NB4 (cell line): ENCODE measurements around the gene ADARB2.

ENCODE experiments used
- DNase-seq: peaks from one replicate; pipeline ENCODE4 v3.0.0; 2010; ENCODE audit warnings: low read depth
- H3K4me3 ChIP-seq: one replicate; pipeline ENCODE4 v1.5.1; 2011; ENCODE audit warnings: mild to moderate bottlenecking, low read depth, low read length, moderate library complexity
- MYC ChIP-seq: IDR thresholded peaks from 2 replicates; pipeline ENCODE4 v1.6.1; 2011; ENCODE audit warnings: low read depth, low read length
- POLR2A ChIP-seq: IDR thresholded peaks from 2 replicates; pipeline ENCODE4 v1.6.1; 2011; ENCODE audit warnings: mild to moderate bottlenecking; ENCODE audit not compliant: insufficient read length; ENCODE audit errors: extremely low read depth
- TF ChIP-seq, protein P1 (sequence below): IDR thresholded peaks from 2 replicates; pipeline ENCODE4 v1.6.1; 2011; ENCODE audit warnings: low read depth, low read length
- TF ChIP-seq, protein P2 (sequence below): IDR thresholded peaks from one replicate; pipeline ENCODE4 v1.5.1; 2012; ENCODE audit warnings: low read depth, low read length

The ADARB2 gene

GRCh38 chr10:1130226-1130625, 607.1 kb downstream of the ADARB2 start:
- DNase-seq, result no peak
- no peak overlapping the region for H3K4me3 ChIP-seq
- TF ChIP-seq MYC (no peak), POLR2A (no peak)

- no peak for DNase-seq
- TF ChIP-seq MYC (no peak), POLR2A (no peak)
- TF ChIP-seq, protein P1, sequence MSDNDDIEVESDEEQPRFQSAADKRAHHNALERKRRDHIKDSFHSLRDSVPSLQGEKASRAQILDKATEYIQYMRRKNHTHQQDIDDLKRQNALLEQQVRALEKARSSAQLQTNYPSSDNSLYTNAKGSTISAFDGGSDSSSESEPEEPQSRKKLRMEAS, result no peak
- TF ChIP-seq, protein P2, sequence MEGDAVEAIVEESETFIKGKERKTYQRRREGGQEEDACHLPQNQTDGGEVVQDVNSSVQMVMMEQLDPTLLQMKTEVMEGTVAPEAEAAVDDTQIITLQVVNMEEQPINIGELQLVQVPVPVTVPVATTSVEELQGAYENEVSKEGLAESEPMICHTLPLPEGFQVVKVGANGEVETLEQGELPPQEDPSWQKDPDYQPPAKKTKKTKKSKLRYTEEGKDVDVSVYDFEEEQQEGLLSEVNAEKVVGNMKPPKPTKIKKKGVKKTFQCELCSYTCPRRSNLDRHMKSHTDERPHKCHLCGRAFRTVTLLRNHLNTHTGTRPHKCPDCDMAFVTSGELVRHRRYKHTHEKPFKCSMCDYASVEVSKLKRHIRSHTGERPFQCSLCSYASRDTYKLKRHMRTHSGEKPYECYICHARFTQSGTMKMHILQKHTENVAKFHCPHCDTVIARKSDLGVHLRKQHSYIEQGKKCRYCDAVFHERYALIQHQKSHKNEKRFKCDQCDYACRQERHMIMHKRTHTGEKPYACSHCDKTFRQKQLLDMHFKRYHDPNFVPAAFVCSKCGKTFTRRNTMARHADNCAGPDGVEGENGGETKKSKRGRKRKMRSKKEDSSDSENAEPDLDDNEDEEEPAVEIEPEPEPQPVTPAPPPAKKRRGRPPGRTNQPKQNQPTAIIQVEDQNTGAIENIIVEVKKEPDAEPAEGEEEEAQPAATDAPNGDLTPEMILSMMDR, result no peak
- no peak overlapping the region for H3K4me3 ChIP-seq
Observed at GRCh38 chr10:1128649-1129048, 608.7 kb downstream of the ADARB2 start.

DNA sequence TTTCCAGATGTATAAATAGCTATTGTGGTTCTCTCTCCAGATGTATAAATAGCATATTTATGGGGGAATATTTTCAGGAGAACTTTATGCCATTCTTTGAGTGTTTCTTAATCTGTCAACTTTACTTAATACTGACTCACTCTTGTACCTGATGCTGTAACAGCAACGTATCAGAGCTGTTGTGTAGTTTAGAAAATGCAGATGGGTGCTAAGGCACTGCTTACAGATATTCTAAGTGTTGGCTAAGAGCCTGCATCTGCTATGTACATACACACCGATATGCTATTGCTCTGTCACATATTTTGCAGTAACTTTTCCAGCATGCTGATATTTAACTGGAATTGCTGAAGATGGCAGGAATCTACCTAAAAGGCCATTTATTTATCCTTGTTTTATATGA, 609.2 kb downstream of the ADARB2 start:
- no peak for DNase-seq
- H3K4me3 ChIP-seq, result no peak overlapping the region
- TF ChIP-seq, protein P1, result no peak
- TF ChIP-seq POLR2A (no peak), MYC (no peak)
- TF ChIP-seq, protein P2, result no peak

DNA sequence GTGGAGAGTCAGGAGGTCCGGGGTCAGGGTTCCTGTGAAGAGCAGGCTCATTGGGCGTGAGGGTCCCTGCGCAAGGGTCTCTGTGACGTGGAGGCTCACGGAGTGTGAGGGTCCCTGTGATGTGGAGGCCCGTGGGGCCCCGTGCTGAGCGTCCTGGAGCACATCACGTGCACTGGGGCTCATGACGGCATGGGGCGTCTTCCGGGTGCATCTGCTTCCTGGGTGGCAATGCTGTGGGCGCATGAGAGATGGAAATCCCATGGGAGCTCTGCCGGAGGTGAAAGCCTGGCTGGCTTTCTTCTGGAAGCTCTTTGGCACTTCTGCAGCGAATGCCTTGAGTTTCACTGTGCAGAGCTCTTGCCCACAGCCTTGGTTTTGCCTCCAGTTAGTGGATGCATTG, 609.7 kb downstream of the ADARB2 start:
- no peak for DNase-seq
- TF ChIP-seq, protein P1, result no peak
- TF ChIP-seq POLR2A (no peak), MYC (no peak)
- TF ChIP-seq, protein P2, result no peak
- H3K4me3 ChIP-seq, result no peak overlapping the region
